Sigmoid colon (tissue), 7 donors: ENCODE measurements around the gene RPN2. TPM values are rescaled to one million over a fixed set of nuclear protein-coding genes. Genes with fewer than 3 reads are reported as not detected.

Experiments
- DNase-seq: peaks from one replicate; pipeline ENCODE4 v3.0.0-alpha.2; 2019
- H3K27ac ChIP-seq, 4 donors: fragments of 200-600 bp; sonication (generic); one replicate each; pipeline ENCODE4 v1.5.1; 2016 to 2019; ENCODE audit warnings: mild to moderate bottlenecking in 1 of 4
- H3K27me3 ChIP-seq, 3 donors: fragments of 200-600 bp; sonication (generic); one replicate each; pipeline ENCODE4 v1.5.1; 2019; ENCODE audit warnings: mild to moderate bottlenecking in 1 of 3
- H3K36me3 ChIP-seq, 4 donors: fragments of 200-600 bp; sonication (generic); one replicate each; pipeline ENCODE4 v1.5.1; 2016 to 2019
- H3K4me1 ChIP-seq, 4 donors: fragments of 200-600 bp; sonication (generic); one replicate each; pipeline ENCODE4 v1.5.1; 2017 to 2019
- H3K4me3 ChIP-seq, 4 donors: fragments of 200-600 bp; sonication (generic); one replicate each; pipeline ENCODE4 v1.5.1; 2017 to 2019; ENCODE audit warnings: mild to moderate bottlenecking in 2 of 4, moderate library complexity in 1 of 4
- H3K9me3 ChIP-seq, 4 donors: fragments of 200-600 bp in 3 of 4; sonication (generic) in 3 of 4; one replicate each; pipeline versions ENCODE4 v1.5.1 to v1.6.1; 2013 to 2019
- EP300 ChIP-seq, 4 donors: sonication (generic); formaldehyde crosslinking; IDR thresholded peaks; one replicate each; pipeline ENCODE4 v1.6.1; 2017; ENCODE audit warnings: antibody characterized with exemption in 4 of 4
- POLR2A ChIP-seq, 2 donors: fragments of 450-650 bp; IDR thresholded peaks; one replicate each; pipeline ENCODE4 v1.6.1; 2016; ENCODE audit warnings: antibody characterized with exemption in 2 of 2, mild to moderate bottlenecking in 2 of 2, moderate library complexity in 2 of 2
- POLR2AphosphoS5 ChIP-seq, 4 donors: sonication (generic); formaldehyde crosslinking; IDR thresholded peaks; one replicate each; pipeline ENCODE4 v1.6.1; 2017; ENCODE audit warnings: antibody characterized with exemption in 4 of 4
- WGBS, 2 donors: extraction: QIAGEN DNeasy Blood & Tissue Kit; methylation state at CpG; one replicate each; pipeline ENCODE4 v1.1.7; 2013; 5-methylcytosine and 5-hydroxymethylcytosine counted together
- intact Hi-C: fragments of 100-400 bp; cut with DNase I; formaldehyde crosslinking; loops from one replicate; pipeline ENCODE4 v1.15.1; 2023
- polyA plus RNA-seq, 3 donors: library from polyadenylated mRNA; stranded (reverse); fragments of 200-250 nt; gene quantifications; one replicate each; pipeline ENCODE4 v1.2.3, GENCODE V29; 2013
- total RNA-seq, 4 donors: library from RNA; depleted of rRNA; stranded (reverse); fragments of >200 nt; gene quantifications; one replicate each; pipeline ENCODE4 v1.1.0, GENCODE V29; 2016
- TF ChIP-seq, protein P1 (sequence below), 4 experiments: fragments of 450-650 bp in 3 of 4; fragments of 200-600 bp in 1 of 4; IDR thresholded peaks; one replicate each; pipeline ENCODE4 v1.5.1; 2016 to 2019; ENCODE audit warnings: antibody characterized with exemption in 4 of 4, mild to moderate bottlenecking in 3 of 4, moderate library complexity in 2 of 4
- donor health status: healthy with polysubstance abuse.
- donor health status: Bipolar disorder and iron deficiency.
- donor health status: healthy.

The RPN2 gene
- total and polyA plus RNA-seq, 7 donors = 21.6 to 142 (median 72.8) TPM

DNA sequence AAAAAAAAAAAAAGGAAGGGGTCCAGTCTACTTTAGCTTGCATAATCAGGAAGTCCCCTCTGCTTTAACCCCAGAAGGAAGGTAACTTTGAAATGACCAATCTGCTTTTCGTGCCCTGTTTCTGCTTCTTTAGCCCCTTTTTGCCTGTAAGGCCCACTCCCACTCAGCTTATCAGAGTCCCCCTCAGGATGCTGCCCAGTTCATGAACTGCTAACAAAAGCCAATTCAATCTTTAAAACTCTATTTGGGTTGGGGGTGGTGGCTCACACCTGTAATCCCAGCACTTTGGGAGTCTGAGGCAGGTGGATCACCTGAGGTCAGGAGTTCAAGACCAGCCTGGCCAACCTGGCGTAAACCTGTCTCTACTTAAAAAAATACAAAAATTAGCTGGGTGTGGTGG, 70.2 kb downstream of the RPN2 start:
- H3K27me3 ChIP-seq = no peaks in the 10 kb centered on the region
- no peaks in the 10 kb centered on the region for H3K9me3 ChIP-seq
- H3K4me1 ChIP-seq = peaks cover 0 to 1% (median under 1%) of the 10 kb centered on the region in 4 donors
- no peak overlapping the region for H3K4me3 ChIP-seq
- TF ChIP-seq EP300 (IDR thresholded peaks at IDR 0.05) (no peak), POLR2A (IDR thresholded peaks at IDR 0.05) (no peak), POLR2AphosphoS5 (IDR thresholded peaks at IDR 0.05) (no peak)
- TF ChIP-seq, protein P1, sequence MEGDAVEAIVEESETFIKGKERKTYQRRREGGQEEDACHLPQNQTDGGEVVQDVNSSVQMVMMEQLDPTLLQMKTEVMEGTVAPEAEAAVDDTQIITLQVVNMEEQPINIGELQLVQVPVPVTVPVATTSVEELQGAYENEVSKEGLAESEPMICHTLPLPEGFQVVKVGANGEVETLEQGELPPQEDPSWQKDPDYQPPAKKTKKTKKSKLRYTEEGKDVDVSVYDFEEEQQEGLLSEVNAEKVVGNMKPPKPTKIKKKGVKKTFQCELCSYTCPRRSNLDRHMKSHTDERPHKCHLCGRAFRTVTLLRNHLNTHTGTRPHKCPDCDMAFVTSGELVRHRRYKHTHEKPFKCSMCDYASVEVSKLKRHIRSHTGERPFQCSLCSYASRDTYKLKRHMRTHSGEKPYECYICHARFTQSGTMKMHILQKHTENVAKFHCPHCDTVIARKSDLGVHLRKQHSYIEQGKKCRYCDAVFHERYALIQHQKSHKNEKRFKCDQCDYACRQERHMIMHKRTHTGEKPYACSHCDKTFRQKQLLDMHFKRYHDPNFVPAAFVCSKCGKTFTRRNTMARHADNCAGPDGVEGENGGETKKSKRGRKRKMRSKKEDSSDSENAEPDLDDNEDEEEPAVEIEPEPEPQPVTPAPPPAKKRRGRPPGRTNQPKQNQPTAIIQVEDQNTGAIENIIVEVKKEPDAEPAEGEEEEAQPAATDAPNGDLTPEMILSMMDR (IDR thresholded peaks at IDR 0.05) = no peak
- WGBS, 2 donors = 93 to 95% methylated on average over 2 of the region's 2 CpGs
- DNase-seq = no peak
- H3K36me3 ChIP-seq = no peaks in the 10 kb centered on the region
- no peak overlapping the region for H3K27ac ChIP-seq
- intact Hi-C loops = no loop called here

DNA sequence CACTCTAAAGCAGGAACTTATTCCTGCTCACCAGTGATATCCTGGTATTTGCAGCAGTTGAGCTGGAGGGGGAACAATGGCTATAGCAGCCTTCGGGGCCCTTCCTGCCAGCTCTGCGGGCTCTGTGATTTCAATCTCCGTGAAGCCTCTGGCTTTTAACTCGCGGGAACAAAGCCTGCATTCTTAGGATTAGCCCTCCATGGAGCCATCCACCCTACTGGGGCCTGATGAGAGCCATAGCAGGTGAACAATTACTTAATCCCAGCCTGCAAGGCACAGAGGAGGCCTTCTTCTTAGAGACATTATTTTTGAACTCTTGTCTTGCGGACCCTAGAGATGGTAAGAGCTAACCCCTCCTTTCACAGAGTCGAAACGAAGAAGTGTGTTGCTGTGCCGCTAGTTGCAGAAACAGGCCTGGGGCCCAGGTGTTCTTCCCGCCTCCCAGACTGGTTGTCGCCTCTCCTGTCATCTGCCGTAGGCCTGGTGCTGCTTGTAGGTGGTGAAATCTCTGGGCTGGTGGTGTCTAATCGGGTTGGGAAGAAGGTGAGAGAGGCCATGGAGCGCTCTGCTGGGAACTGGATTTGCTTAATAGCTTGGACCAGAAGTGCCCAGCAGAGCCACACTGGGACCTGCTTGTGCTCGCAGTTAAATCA, 72.8 kb downstream of the RPN2 start:
- Histone ChIP-seq H3K9me3 (peaks cover 0 to 3% (median 0%) of the 10 kb centered on the region in 4 donors), H3K4me3 (no peak overlapping the region), H3K27me3 (no peaks in the 10 kb centered on the region), H3K4me1 (no peaks in the 10 kb centered on the region), H3K36me3 (no peaks in the 10 kb centered on the region), H3K27ac (no peak overlapping the region)
- WGBS, 2 donors = 80 to 89% methylated on average over 15 of the region's 15 CpGs
- intact Hi-C loops = no loop called here
- TF ChIP-seq, protein P1 (IDR thresholded peaks at IDR 0.05) = no peak
- TF ChIP-seq EP300 (IDR thresholded peaks at IDR 0.05) = no peak
- TF ChIP-seq POLR2AphosphoS5 (IDR thresholded peaks at IDR 0.05) = no peak
- no peak for TF ChIP-seq POLR2A (IDR thresholded peaks at IDR 0.05)
- no peak for DNase-seq

DNA sequence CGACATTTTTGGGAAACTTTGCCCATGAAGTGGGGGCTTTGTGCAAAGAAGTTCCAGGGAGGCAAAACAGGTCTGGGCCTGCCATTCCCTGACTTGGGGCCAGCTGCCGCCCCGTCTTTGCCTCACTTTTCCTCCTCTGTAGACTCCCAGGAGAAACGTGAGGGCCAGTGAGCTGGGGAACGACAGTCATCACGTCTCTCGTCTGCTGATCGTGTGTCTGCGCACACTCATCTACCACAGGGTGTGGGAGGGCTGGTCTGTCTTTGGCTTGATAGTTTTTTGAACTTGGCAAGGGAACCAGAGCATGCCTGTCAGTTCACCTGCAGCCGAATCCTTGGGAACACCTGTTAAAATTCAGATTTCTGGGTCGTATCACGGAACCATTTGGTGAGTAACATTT, 74.0 kb downstream of the RPN2 start:
- H3K27me3 ChIP-seq = no peaks in the 10 kb centered on the region
- TF ChIP-seq POLR2AphosphoS5 (IDR thresholded peaks at IDR 0.05) = no peak
- TF ChIP-seq, protein P1 (IDR thresholded peaks at IDR 0.05) = no peak
- no peaks in the 10 kb centered on the region for H3K4me1 ChIP-seq
- H3K27ac ChIP-seq = no peak overlapping the region
- no peak for DNase-seq
- 93% methylated on average over 12 of the region's 12 CpGs for WGBS, 2 donors
- H3K4me3 ChIP-seq = no peak overlapping the region
- H3K9me3 ChIP-seq = peaks cover 0 to 3% (median 0%) of the 10 kb centered on the region in 4 donors
- no peaks in the 10 kb centered on the region for H3K36me3 ChIP-seq
- intact Hi-C loops = no loop called here

DNA sequence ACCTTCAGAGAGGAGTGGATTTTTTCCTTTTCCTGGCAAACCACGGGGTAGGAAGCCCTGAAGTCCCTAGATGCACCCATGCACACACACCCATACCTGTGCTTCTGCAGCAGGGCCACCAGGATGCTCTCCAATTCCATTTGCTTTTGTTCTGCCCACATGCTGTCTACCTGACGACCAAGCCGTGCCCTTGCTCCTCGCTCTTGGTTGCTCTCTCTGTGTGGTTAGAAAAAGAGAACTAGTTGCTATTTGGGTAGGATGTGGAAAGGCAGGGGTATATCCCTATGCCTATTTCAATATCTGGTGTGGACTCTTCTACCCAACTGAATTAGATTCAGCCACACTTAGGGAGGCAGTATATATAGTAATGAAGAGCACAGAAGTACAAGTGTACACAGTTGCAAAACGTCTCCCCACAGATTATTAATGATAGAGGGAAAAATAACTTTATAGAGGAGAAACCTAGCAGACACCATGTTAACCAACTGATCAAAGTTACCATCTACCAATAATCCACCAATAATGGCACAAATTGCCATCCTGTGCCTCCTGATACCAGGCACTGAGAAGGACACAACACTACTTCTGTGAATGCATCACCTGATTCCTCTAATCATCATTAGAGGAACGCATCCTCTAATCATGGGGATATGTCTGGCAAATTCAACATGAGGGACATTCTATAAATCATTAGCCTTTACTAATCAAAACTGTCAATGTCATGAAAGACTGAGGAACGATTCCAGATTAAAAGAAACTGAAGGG, 75.2 kb downstream of the RPN2 start:
- H3K4me3 ChIP-seq = no peak overlapping the region
- DNase-seq = no peak
- H3K36me3 ChIP-seq = no peaks in the 10 kb centered on the region
- TF ChIP-seq POLR2AphosphoS5 (IDR thresholded peaks at IDR 0.05) (no peak), POLR2A (IDR thresholded peaks at IDR 0.05) (no peak), EP300 (IDR thresholded peaks at IDR 0.05) (no peak)
- TF ChIP-seq, protein P1 (IDR thresholded peaks at IDR 0.05) = no peak
- H3K9me3 ChIP-seq = peaks cover 0 to 3% (median 0%) of the 10 kb centered on the region in 4 donors
- no peak overlapping the region for H3K27ac ChIP-seq
- 77 to 86% methylated on average over 7 of the region's 7 CpGs for WGBS, 2 donors
- no peaks in the 10 kb centered on the region for H3K27me3 ChIP-seq
- H3K4me1 ChIP-seq = no peaks in the 10 kb centered on the region
- intact Hi-C loops = no loop called here
